ENCODE data around the gene EEF1A2.

The EEF1A2 gene

GRCh38 chr20:63543131-63543530 is 44.2 kb upstream of the EEF1A2 start:
- Histone ChIP-seq H3K4me3 (ENCODE audit: low read depth in 1 of 5, low read length in 5 of 5) (no peak overlapping the region), H3K27ac (ENCODE audit: low read depth, low read length) (no peak overlapping the region), H3K9me3 (ENCODE audit: control insufficient read depth in 5 of 5, low read length in 5 of 5) (no peaks in the 10 kb centered on the region), H3K27me3 (ENCODE audit: control insufficient read depth in 5 of 5, insufficient read depth in 4 of 5, low read length in 5 of 5) (peaks cover 14 to 37% (median 23%) of the 10 kb centered on the region in 5 donors), H3K36me3 (ENCODE audit: control insufficient read depth in 5 of 5, insufficient read depth in 5 of 5, low read length in 5 of 5) (no peaks in the 10 kb centered on the region), H3K9ac (ENCODE audit: low read length in 5 of 5) (no peak overlapping the region), H3K4me1 (ENCODE audit: control insufficient read depth in 5 of 5, insufficient read depth in 5 of 5, low read length in 5 of 5) (no peaks in the 10 kb centered on the region)

GRCh38 chr20:63542696-63543095 is 43.8 kb upstream of the EEF1A2 start:
- Histone ChIP-seq H3K9ac (ENCODE audit: low read length in 5 of 5) (no peak overlapping the region), H3K9me3 (ENCODE audit: control insufficient read depth in 5 of 5, low read length in 5 of 5) (no peaks in the 10 kb centered on the region), H3K27me3 (ENCODE audit: control insufficient read depth in 5 of 5, insufficient read depth in 4 of 5, low read length in 5 of 5) (peaks cover 12 to 33% (median 20%) of the 10 kb centered on the region in 5 donors), H3K4me3 (ENCODE audit: low read depth in 1 of 5, low read length in 5 of 5) (no peak overlapping the region), H3K36me3 (ENCODE audit: control insufficient read depth in 5 of 5, insufficient read depth in 5 of 5, low read length in 5 of 5) (no peaks in the 10 kb centered on the region), H3K4me1 (ENCODE audit: control insufficient read depth in 5 of 5, insufficient read depth in 5 of 5, low read length in 5 of 5) (peaks cover 0 to 4% (median 4%) of the 10 kb centered on the region in 5 donors), H3K27ac (ENCODE audit: low read depth, low read length) (no peak overlapping the region)

GRCh38 chr20:63542031-63542559 is 43.2 kb upstream of the EEF1A2 start:
- Histone ChIP-seq H3K9me3 (ENCODE audit: control insufficient read depth in 5 of 5, low read length in 5 of 5) (no peaks in the 10 kb centered on the region), H3K9ac (ENCODE audit: low read length in 5 of 5) (no peak overlapping the region), H3K4me3 (ENCODE audit: low read depth in 1 of 5, low read length in 5 of 5) (no peak overlapping the region), H3K27ac (ENCODE audit: low read depth, low read length) (no peak overlapping the region), H3K4me1 (ENCODE audit: control insufficient read depth in 5 of 5, insufficient read depth in 5 of 5, low read length in 5 of 5) (peaks cover 0 to 10% (median 10%) of the 10 kb centered on the region in 5 donors), H3K27me3 (ENCODE audit: control insufficient read depth in 5 of 5, insufficient read depth in 4 of 5, low read length in 5 of 5) (peaks cover 9 to 30% (median 19%) of the 10 kb centered on the region in 5 donors), H3K36me3 (ENCODE audit: control insufficient read depth in 5 of 5, insufficient read depth in 5 of 5, low read length in 5 of 5) (no peaks in the 10 kb centered on the region)

GRCh38 chr20:63541371-63541770 is 42.5 kb upstream of the EEF1A2 start:
- H3K9me3 ChIP-seq (ENCODE audit: control insufficient read depth in 5 of 5, low read length in 5 of 5): no peaks in the 10 kb centered on the region
- H3K36me3 ChIP-seq (ENCODE audit: control insufficient read depth in 5 of 5, insufficient read depth in 5 of 5, low read length in 5 of 5): no peaks in the 10 kb centered on the region
- no peak overlapping the region for H3K9ac ChIP-seq (ENCODE audit: low read length in 5 of 5)
- no peak overlapping the region for H3K4me3 ChIP-seq (ENCODE audit: low read depth in 1 of 5, low read length in 5 of 5)
- H3K27ac ChIP-seq (ENCODE audit: low read depth, low read length): no peak overlapping the region
- H3K4me1 ChIP-seq (ENCODE audit: control insufficient read depth in 5 of 5, insufficient read depth in 5 of 5, low read length in 5 of 5): peaks cover 0 to 18% (median 17%) of the 10 kb centered on the region in 5 donors
- H3K27me3 ChIP-seq (ENCODE audit: control insufficient read depth in 5 of 5, insufficient read depth in 4 of 5, low read length in 5 of 5): peaks cover 13 to 32% (median 17%) of the 10 kb centered on the region in 5 donors

- H3K9me3 ChIP-seq (ENCODE audit: control insufficient read depth in 5 of 5, low read length in 5 of 5): no peaks in the 10 kb centered on the region
- H3K4me3 ChIP-seq (ENCODE audit: low read depth in 1 of 5, low read length in 5 of 5): no peak overlapping the region
- H3K27me3 ChIP-seq (ENCODE audit: control insufficient read depth in 5 of 5, insufficient read depth in 4 of 5, low read length in 5 of 5): peaks cover 12 to 31% (median 16%) of the 10 kb centered on the region in 5 donors
- H3K27ac ChIP-seq (ENCODE audit: low read depth, low read length): no peak overlapping the region
- H3K4me1 ChIP-seq (ENCODE audit: control insufficient read depth in 5 of 5, insufficient read depth in 5 of 5, low read length in 5 of 5): peaks cover 0 to 20% (median 20%) of the 10 kb centered on the region in 5 donors
- no peaks in the 10 kb centered on the region for H3K36me3 ChIP-seq (ENCODE audit: control insufficient read depth in 5 of 5, insufficient read depth in 5 of 5, low read length in 5 of 5)
- no peak overlapping the region for H3K9ac ChIP-seq (ENCODE audit: low read length in 5 of 5)
These were observed 41.7 kb upstream of the EEF1A2 start for GRCh38 chr20:63540417-63541186.

- H3K36me3 ChIP-seq (ENCODE audit: control insufficient read depth in 5 of 5, insufficient read depth in 5 of 5, low read length in 5 of 5): no peaks in the 10 kb centered on the region
- no peak overlapping the region for H3K27ac ChIP-seq (ENCODE audit: low read depth, low read length)
- H3K9ac ChIP-seq (ENCODE audit: low read length in 5 of 5): no peak overlapping the region
- peaks cover 14 to 30% (median 18%) of the 10 kb centered on the region in 5 donors for H3K27me3 ChIP-seq (ENCODE audit: control insufficient read depth in 5 of 5, insufficient read depth in 4 of 5, low read length in 5 of 5)
- H3K4me1 ChIP-seq (ENCODE audit: control insufficient read depth in 5 of 5, insufficient read depth in 5 of 5, low read length in 5 of 5): peaks cover 0 to 23% (median 20%) of the 10 kb centered on the region in 5 donors
- no peak overlapping the region for H3K4me3 ChIP-seq (ENCODE audit: low read depth in 1 of 5, low read length in 5 of 5)
- H3K9me3 ChIP-seq (ENCODE audit: control insufficient read depth in 5 of 5, low read length in 5 of 5): no peaks in the 10 kb centered on the region
These were observed 40.8 kb upstream of the EEF1A2 start for GRCh38 chr20:63539441-63540370.

- Histone ChIP-seq H3K4me1 (ENCODE audit: control insufficient read depth in 5 of 5, insufficient read depth in 5 of 5, low read length in 5 of 5) (peaks cover 0 to 24% (median 20%) of the 10 kb centered on the region in 5 donors), H3K36me3 (ENCODE audit: control insufficient read depth in 5 of 5, insufficient read depth in 5 of 5, low read length in 5 of 5) (no peaks in the 10 kb centered on the region), H3K4me3 (ENCODE audit: low read depth in 1 of 5, low read length in 5 of 5) (no peak overlapping the region), H3K9ac (ENCODE audit: low read length in 5 of 5) (no peak overlapping the region), H3K9me3 (ENCODE audit: control insufficient read depth in 5 of 5, low read length in 5 of 5) (no peaks in the 10 kb centered on the region), H3K27ac (ENCODE audit: low read depth, low read length) (no peak overlapping the region), H3K27me3 (ENCODE audit: control insufficient read depth in 5 of 5, insufficient read depth in 4 of 5, low read length in 5 of 5) (peaks cover 21 to 30% (median 22%) of the 10 kb centered on the region in 5 donors)
These were observed 40.2 kb upstream of the EEF1A2 start for GRCh38 chr20:63539092-63539430.

GRCh38 chr20:63538204-63539091 is 39.6 kb upstream of the EEF1A2 start:
- no peaks in the 10 kb centered on the region for H3K36me3 ChIP-seq (ENCODE audit: control insufficient read depth in 5 of 5, insufficient read depth in 5 of 5, low read length in 5 of 5)
- peak overlapping the region in 1 of 5 donors; percentile 37 for H3K9ac ChIP-seq (ENCODE audit: low read length in 5 of 5)
- peak overlapping the region in 3 of 5 donors; percentile 34 to 49 (median 45) for H3K4me3 ChIP-seq (ENCODE audit: low read depth in 1 of 5, low read length in 5 of 5)
- no peak overlapping the region for H3K27ac ChIP-seq (ENCODE audit: low read depth, low read length)
- H3K4me1 ChIP-seq (ENCODE audit: control insufficient read depth in 5 of 5, insufficient read depth in 5 of 5, low read length in 5 of 5): peaks cover 0 to 24% (median 20%) of the 10 kb centered on the region in 5 donors
- peaks cover 26 to 37% (median 28%) of the 10 kb centered on the region in 5 donors for H3K27me3 ChIP-seq (ENCODE audit: control insufficient read depth in 5 of 5, insufficient read depth in 4 of 5, low read length in 5 of 5)
- no peaks in the 10 kb centered on the region for H3K9me3 ChIP-seq (ENCODE audit: control insufficient read depth in 5 of 5, low read length in 5 of 5)

- Histone ChIP-seq H3K36me3 (ENCODE audit: control insufficient read depth in 5 of 5, insufficient read depth in 5 of 5, low read length in 5 of 5) (no peaks in the 10 kb centered on the region), H3K27me3 (ENCODE audit: control insufficient read depth in 5 of 5, insufficient read depth in 4 of 5, low read length in 5 of 5) (peaks cover 26 to 40% (median 31%) of the 10 kb centered on the region in 5 donors), H3K9ac (ENCODE audit: low read length in 5 of 5) (peak overlapping the region in 4 of 5 donors; percentile 5 to 53 (median 43)), H3K9me3 (ENCODE audit: control insufficient read depth in 5 of 5, low read length in 5 of 5) (no peaks in the 10 kb centered on the region), H3K4me3 (ENCODE audit: low read depth in 1 of 5, low read length in 5 of 5) (peak overlapping the region in 3 of 5 donors; percentile 45 to 49 (median 45)), H3K4me1 (ENCODE audit: control insufficient read depth in 5 of 5, insufficient read depth in 5 of 5, low read length in 5 of 5) (peaks cover 0 to 24% (median 20%) of the 10 kb centered on the region in 5 donors), H3K27ac (ENCODE audit: low read depth, low read length) (no peak overlapping the region)
These were observed 38.8 kb upstream of the EEF1A2 start for GRCh38 chr20:63537525-63538203.

Measured in subcutaneous abdominal adipose tissue (tissue), 5 donors.